HG03378 (cell line): Measurements from ENCODE around the gene RPL21.

Source experiments
- ATAC-seq: cut with Tn5 transposase; IDR thresholded peaks from one replicate; pipeline ENCODE4 v1.9.1; 2021; ENCODE audit warnings: mild to moderate bottlenecking, moderate library complexity; ENCODE audit not compliant: unreplicated experiment

The RPL21 gene

DNA sequence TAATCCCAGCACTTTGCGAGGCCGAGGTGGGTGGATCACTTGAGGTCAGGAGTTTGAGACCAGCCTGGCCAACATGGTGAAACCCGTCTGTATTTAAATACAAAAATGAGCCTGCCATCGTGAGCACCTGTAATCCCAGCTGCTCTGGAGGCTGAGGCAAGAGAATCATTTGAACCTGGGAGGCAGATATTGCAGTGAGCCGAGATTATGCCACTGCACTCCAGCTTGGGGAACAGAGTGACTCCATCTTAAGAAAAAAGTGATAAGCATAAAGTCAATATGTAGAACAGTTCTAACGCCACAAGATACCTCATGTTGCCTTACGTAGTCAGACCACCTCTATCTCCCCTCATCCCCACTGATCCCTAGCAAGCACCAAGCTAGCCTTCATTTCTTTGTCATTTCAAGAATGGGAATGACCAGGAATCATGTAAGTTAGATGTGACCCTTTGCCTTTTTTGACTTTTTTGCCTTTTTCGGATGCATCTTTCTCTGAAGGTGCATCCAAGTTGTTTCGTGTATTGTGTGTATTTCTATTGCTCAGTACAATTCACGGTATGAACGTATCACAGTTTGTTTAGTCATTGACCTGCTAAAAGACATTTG, 6.4 kb downstream of the RPL21 start:
- no peak for ATAC-seq

DNA sequence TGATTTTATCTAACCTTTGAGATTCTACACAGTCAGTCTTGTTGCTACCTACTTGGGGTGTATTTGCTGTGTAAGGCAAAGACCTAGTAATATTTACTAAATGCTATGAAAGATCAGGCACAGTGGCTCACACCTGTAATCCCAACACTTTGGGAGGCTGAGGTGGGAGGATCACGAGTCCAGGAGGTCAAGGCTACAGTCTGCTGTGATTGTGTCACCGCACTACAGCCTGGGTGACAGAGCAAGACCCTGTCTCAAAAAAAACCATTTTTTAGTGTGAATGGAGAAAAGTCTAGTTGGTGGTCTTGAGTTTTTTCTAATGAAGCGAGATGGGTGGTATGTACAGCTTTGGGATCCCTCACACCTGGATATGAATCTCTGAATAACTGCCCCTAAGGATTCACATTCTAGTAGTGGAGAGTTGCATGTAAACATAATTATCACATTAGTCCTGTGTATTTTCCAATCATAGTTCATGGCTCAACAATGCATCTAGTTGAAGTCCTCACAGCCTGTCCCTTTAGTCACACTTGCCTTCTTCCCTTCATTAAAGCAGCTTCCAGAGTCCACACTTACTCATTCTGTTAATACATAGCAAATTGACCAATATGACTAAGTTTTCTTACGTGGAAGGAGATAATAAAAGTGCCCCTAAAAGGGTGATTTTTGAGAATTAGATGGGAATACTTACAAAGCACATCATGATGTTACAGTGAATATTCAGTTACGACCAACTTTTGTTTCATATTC, 7.5 kb downstream of the RPL21 start:
- ATAC-seq = no peak

DNA sequence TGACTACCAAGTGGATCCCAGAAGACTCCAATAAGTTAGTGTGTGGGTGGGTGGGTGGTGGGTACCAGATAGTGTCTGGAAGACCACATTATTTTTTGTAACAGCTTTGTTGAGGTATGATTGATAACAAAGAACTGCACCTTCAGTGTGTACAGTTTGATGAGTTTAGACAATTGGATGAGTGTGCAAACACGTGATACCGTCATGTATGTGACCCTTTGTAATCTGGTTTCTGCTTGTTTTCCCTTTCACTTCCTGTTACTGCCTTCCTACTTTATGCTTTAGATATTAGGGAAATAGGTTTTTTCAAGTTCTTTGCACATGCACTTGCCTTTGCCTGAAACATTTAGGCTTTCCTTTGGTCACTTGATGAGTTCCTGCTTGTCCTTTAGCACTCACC, 8.5 kb downstream of the RPL21 start:
- no peak for ATAC-seq

DNA sequence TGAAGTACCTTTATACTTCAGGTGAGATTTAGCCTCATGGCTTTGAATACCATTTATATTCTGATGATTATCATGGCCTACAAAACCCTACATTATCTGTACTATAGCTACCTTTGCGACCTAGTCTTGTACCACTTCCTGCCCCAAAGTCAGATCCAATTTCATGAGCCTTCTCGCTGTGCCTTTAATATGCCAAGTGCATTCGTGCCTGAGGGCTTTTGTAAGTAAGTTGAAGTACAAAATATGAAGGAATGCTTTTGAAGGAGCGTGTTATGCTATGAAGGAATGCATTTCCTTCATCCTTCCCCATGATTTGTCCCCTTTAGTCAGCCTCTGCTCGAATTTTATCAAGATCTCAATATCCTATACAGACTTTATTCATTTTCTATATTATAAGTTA, 10.0 kb downstream of the RPL21 start:
- no peak for ATAC-seq

DNA sequence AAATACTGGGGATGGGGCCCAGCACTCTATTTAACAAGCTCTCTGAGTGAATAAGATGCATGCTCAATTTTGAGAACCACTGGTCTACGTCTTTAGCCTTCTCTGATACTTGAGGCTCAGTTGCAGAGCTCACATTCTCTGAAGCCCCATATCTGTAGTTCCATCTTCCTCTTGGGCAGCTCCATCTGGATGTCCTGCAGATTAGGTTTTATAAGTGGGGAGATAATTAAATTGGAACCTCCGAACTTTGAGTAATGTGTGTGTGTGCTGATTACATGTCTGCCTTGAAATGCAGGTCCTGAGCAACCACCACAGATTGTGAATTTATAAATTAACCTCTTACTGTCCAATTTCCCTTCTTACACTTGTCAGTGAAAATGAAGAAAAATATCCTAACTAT, 12.1 kb downstream of the RPL21 start:
- no peak for ATAC-seq

DNA sequence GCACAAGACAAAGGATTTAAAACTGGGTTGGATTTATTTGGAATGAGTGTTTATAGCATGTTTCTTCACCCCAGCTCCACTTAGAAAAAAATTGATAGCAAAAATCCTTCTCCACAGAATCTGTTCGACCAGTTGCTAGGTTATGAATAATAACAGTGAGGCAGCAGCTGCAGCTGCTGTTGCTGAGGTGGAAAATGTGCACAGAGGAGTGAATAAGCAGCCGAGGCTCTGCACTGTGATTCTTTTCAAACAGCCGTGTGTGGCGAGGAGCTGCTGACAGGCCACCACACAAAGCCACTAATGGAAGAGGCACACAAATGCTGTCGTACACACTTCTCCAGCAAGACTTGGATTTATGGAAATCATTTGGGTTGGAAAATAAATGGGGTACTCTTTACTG, 12.8 kb downstream of the RPL21 start:
- no peak for ATAC-seq

DNA sequence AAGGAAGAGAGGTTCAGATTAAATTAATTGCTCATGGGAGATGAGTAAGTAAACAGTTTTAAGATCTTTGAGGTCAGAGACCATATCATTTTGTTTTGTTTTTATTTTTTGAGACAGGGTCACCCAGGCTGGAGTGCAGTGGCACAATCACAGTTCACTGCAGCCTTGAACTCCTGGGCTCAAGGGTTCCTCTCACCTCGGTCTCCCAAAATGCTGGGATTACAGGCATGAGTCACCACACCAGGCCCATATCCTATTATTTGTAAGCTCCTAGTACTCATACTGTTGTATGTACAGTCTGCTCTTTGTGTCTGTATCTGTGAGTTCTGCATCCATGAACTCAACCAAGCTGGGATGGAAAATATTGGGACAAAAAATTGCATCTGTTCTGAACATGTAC, 13.3 kb downstream of the RPL21 start:
- ATAC-seq = no peak

DNA sequence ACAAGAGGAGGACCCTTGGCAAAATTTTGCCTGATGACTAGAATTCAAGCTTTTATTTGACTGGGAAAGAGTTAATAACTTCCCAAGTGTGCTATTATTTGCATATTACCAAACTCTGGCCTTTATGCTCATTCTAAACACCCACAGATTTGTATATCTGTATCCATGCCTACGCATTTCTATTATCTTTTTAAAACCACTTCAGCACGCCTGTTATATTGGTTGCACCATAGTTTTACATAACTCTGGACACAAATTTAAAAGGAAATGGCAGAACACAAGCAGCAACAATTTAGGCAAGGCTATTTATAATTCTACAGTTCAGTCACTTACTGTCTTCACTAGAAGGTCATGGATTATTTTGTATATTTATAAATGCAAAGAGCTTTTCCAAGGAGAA, 15.6 kb downstream of the RPL21 start:
- no peak for ATAC-seq

DNA sequence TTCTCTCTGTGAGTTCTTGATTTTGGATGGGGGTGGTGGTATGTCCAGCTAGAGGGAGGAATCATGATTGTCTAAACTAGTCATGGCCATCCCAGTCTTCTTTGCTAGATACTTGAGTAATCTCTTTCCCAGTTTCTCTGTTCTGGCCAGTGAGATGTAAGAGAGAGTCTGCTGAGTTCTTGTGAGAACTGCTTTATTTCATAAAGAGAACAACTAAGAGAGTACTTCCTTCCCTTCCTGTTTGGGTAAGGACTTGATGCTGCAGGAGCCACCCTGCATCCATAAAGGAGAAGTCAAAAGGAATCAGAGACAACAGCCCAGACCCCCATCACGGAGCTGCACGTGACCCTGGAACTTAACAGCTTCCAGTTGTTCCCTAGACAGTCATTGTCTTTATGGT, 16.2 kb downstream of the RPL21 start:
- no peak for ATAC-seq

DNA sequence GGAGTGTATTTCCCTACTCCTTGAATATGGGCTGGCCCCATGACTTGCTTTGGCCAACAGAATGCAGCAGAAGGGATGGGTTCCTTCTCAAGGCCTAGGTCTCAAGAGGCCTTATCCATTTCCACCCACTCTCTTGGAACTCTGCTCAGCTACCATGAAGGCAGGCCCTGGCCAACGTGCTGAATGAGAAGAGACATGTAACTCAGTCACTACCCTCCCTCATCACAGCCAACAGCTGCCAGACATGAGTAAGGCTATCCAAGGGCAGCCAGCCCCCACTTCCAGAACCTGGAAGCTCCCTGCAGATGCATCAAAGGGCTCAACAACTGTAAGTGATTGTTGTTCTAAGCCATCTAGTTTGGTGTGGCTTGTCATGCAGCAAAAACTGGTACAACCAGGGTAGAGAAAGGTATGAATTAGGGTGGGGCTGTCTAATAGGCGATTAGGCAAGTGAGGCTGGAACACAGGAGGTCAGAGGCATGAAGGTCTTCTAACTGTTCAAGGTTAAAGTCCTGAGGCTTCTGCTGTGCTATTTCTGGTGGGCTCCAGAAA, 17.8 kb downstream of the RPL21 start:
- ATAC-seq = no peak

DNA sequence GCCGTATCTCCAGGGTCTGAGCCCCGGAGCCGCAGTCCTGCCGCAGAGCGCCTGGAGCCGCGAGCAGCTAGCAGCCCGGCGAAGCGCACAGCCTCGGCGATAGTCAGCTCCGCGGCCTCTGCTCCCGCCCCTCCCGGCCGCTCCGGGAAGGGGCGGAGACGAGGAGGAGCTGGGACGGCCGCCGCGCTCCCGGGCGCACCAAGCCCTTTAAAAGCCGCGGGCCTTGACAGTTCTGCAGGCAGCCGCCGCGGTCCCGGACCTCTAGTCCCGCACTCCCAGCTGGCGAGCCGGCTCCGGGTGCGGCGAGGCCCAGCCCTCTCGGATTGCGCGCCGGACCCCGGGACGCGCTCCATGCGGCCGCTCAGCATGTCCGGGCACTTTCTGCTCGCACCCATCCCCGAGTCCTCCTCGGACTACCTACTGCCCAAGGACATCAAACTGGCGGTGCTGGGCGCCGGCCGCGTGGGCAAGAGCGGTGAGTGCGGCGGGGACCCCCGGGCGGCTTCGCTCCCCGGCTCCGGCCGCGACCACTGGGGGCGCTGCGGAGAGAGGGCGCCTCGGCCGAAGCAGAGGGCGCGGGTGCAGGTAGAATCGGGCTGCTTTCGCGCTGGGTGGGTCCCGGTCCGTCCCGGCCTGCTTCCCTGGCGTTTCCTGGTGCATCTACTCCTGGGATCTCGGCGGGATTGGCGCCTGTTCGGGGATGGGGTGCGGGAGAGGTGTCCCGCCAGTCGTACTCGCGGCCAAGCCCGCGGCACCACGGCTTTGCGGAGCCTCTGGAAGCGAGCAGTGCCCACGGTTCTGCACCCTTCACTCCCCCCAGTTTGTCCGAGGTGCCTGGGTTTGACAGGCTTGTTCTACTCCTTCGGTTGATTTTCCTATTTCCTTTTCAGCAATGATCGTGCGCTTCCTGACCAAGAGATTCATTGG, 19.5 kb downstream of the RPL21 start, which contains the start of gene RASL11A:
RASL11A (plus strand) TSS at position 237 of the 927 bp plus-strand sequence; CDS start at position 352, 115 bp downstream.
- ATAC-seq = peak; percentile 57

DNA sequence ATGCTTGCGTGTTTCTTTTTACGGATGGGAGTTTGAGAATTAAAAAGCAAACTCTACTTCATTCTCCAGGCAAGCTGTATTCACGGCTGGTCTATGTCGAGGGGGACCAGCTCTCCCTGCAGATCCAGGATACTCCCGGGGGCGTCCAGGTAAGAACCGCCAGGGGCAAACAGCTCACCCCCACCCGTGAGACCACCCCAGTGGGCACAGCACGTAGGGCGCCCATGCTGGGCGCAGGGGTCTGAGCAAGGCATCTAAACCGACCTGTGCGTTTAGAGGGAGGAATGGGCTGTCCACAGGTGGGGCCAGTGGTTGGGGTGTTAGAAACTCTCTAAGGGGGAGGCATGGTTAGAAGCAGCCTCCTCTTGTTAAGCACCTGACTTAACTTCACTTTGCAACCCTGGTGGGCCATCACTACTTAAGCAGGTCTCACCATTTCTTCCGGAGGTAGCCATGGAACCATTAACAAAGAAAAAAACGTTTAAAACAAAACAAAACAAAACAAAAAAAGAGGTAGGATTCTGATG, 20.3 kb downstream of the RPL21 start:
- no peak for ATAC-seq

DNA sequence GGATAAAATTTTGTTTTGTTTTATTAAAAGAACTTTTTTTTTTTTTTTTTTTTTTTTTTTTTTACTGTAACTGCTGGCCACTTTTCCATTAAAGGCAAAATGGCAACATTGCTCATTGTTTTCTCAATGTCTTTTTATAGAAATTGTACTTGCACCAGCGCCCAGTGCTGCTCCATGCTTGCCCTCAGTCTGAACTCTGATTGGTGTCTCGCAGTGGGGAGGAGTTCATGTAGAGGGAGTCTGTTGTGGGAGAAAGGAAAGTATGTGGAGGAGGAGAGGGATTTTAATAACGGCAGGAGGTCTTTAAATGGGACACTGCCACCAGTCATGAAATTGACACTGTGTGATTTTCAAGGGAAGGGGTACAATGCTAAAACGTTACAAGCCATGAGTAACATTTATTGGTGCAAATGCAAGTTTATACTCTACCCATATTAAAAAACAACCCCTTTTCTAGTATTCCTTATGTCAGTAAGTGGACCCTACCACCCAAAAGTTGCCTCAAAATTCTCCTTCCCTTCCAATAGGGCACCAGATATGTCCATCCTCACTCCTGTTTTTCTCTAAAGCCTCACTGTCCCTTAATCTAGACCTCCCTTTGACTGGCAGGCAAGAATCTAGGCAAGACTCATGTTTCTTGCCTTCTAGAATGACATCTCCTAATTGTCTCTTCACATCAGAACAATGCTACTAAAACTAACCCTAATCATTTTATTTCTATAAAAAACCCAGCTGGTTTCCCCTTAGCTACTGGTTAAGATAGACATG, 22.5 kb downstream of the RPL21 start:
- ATAC-seq = no peak

DNA sequence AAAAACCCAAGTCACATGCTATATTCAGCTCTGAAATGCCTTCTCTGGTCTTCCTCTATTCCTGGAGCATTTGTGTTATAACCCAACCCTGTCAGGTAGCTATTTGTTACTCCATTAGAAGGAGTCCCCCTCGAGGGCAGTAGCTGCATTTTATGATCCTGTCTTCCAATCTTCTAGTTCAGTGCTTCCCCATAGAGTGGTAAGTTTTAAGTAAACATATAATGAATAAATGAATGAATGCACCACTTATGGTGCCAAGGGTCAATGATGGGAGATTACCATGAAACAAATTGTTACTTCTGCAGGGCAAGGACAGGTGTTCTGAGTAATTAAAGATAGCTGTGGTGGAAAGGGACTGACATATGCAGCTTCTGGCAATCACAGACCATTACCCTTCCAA, 23.3 kb downstream of the RPL21 start:
- ATAC-seq = no peak

DNA sequence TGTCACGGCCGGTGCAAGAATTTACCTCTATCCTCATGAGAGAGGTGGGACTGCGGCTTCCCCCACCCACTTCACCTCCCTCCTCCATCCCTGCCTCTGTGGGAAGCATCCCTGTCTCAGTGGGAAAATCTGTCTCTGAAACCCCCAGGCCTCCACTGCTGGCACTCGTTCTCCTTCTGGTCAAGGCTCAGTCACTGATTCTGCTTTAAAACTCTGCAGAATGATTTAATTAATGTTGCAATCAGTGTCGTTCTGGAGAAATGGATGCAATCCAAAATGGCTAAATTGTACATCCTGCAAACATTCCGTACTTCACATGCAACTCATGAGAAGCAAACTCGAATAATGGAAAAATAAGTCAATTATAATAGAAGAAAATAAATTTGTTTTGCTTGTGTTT, 24.8 kb downstream of the RPL21 start:
- no peak for ATAC-seq

DNA sequence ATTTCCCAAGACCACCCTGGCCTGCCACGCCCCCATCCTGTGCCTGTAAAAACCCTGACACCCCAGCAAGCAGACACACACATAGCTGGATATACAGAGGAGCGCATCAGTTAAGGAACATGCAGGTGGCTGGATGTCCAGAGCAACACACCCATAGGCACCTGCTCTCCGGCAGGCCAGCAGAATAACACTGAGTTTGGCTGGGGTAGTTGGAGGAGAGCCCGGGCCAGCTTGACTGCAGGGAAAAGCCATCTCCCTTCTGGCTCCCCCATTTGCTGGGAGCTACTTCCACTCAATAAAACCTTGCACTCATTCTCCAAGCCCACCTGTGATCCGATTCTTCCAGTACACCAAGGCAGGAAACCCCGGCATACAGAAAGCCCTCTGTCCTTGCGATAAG, 28.1 kb downstream of the RPL21 start:
- ATAC-seq = no peak

DNA sequence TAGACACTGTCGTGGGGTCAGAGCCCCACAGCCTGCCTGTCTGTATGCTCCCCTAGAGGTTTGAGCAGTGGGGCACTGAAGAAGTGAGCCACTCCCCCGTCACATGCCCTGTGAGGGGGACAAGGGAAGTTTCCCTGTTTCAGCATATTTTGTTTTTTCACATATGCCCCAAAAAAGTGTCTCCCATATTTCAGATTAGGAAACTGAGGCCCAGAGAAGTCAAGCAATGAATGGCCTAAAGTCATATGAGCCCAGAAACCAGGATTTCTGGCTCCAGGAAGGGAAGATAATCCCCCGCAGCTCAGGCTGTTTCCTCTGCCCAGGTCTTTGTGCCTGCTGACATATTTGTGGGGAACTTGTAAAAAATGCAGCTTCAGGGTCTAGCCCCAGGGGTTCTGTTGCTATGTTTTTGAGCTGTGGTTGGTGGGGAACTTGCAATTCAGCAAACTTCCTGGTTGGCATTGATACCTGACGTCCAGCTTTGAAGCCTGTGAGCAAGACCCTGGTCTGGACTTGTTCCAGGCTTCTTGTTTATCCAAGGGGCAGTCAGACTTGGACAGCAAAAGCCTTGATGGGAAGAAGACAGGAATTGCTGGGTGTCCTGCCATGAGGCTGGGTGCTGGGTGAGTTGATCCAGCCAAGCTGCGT, 28.8 kb downstream of the RPL21 start:
- ATAC-seq = no peak

DNA sequence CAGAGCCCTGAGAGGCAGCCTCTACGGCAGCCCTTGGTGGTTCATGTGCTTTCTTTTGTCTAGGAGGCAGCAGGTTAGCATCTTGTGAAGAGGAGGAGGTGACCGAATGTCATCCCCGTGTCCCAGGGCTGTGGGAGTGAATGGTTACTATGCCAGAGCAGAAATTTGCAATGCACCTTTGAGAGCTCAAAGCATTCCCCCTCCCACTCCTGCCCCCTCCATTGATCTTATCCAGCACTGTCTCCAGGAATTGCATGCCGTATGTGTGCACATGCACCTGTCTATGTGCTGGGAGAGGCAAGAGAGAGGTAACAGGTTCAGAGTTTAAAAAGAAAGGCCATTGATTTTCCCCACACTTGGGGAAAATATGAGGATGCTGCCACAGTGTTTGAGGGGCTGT, 29.5 kb downstream of the RPL21 start:
- no peak for ATAC-seq

DNA sequence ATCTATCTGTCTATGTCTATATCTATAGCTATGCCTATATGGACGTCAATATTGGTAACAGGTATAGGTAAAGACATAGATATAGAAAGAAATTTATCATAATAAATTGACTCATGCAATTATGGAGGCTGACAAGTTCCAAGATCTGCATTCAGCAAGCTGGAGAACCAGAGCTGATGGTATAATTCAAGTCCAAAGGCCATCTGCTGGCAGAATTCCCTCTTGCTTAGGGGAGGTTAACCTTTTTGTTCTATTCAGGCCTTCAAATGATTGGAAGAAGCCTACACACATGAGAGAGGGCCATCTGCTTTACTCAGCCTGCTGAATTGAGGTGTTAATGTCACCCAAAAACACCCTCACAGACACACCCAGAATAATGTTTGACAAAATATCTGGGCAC, 30.1 kb downstream of the RPL21 start:
- no peak for ATAC-seq
